ENCODE data around the gene ATXN1. TPM values are rescaled to one million over a fixed set of nuclear protein-coding genes. Genes with fewer than 3 reads are reported as not detected.

ATXN1 gene
- total RNA-seq, 1 donor from 2014 or later = 99.2 TPM

GRCh38 chr6:16749516-16750485 lies 11.5 kb downstream of the ATXN1 start:
- intact Hi-C loops (cut with micrococcal nuclease) = no loop called here

- intact Hi-C loops (cut with micrococcal nuclease) = no loop called here
Observed at GRCh38 chr6:16748025-16748319, 13.3 kb downstream of the ATXN1 start.

DNA sequence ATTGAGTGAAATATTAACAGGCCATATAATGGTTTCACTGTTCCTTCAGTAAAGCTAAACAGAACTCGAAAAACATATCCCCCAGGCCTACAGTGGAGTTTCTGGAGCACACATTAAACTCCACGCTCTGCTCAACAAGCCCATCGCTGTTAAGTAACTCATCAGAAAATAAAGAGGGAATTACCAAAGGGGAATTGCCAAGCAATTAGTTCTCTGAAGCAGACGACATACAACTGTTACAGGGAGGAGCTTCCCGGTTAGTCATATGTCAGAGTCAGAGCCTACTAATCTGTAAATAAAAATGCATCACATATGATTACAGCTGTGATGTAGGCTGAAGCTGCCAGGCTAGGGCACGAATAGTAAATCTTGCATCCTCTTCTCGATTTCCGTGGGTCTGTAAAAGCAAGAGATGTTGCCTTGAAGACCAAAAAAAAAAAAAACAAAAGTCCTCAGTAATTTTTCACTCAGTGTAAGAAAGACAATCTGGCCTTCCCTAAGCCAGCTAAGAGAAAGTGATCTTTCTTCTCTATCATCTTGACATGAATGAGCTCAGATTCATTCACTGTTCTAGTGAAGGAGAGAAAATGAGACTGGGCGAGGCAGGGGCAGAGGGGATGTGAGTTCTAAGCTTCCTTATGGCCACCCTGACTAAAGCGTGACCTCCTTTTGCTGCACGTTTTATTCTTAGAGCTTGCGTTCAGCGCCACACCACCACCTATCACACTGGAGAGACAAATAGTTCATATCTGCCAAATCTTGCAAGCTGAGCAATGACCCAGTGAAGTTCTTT lies 13.8 kb downstream of the ATXN1 start:
- intact Hi-C loops (cut with micrococcal nuclease) = no loop called here

DNA sequence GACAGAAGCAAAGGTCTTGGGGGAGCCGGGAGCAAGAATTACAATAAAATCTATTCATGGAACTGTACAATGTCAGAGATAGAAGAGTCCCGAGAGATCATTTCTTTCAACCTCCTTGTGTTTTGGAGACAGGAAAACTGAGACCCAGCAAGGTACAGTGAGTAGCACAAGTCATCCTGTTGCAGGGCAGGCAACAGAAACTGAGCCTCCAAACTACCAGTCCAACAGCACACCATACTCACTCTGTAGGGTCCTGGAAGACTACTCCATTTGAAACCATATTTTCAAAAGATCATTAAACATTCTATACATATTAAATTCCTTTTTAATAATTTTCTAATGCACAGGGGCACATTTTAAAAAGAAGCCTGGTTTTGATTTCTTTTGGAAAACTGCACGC lies 14.4 kb downstream of the ATXN1 start:
- intact Hi-C loops (cut with micrococcal nuclease) = no loop called here

DNA sequence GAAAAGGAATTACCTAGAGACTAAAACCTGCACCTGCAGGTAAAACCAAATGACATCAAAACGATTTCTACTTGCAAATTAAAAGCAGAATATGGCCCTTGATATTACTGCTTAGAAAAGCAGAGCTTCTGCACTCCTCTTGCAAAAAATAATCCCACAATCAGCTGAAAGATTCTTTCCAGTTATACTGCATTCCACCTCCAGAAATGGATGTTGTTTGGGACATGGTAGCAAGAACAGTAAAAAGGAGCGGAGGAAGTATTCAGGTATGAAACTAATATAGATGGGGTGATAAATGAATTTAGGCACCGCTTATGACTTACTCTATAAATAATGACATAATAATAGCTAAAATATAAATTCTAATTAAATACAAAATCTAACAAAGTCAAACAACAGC lies 14.9 kb downstream of the ATXN1 start:
- intact Hi-C loops (cut with micrococcal nuclease) = no loop called here

- intact Hi-C loops (cut with micrococcal nuclease) = no loop called here
Observed at GRCh38 chr6:16743664-16744210, 17.5 kb downstream of the ATXN1 start.

GRCh38 chr6:16742116-16742515 lies 19.1 kb downstream of the ATXN1 start:
- intact Hi-C loops (cut with micrococcal nuclease) = no loop called here

DNA sequence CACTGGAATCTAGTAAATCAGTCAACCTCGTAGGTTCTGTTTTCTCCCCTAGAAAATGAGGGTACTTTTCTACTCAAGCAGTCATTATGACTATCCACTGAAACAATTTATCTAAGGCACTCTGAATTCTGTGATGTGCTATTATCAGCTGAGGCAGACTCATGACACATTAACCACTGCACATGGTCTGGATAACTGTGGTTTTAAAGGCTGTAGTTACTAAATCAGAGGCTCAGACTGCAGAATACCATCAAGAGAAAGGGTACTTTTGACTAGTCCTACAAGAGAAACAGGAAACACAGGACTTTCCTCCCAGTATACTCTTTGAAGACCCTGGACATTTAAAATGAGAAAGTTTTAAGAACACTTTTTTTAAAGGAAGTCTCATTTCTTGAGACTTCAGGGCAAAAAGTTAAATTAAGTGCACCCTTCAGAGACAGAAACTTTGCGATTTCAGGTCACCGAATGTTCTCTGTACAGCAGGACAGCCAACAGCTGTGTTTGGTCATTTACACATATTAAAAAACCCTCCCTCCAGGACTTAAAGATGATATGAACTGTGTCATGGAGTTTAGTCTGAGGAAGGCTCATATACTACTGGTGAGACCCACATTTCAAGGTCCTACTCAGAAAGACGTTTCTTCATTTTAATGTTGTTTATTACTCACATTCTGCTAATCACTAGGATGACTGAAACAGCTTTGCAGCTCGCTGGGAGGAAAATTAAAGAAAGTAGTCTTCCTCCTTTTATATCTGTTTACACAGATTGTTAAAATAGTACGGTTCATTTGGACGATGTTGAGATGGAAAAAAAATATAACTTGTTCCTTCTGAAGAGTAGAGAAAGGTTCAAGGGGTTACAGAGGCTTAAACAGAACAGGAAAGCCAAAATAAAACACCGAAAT lies 19.9 kb downstream of the ATXN1 start:
- intact Hi-C loops (cut with micrococcal nuclease) = no loop called here

DNA sequence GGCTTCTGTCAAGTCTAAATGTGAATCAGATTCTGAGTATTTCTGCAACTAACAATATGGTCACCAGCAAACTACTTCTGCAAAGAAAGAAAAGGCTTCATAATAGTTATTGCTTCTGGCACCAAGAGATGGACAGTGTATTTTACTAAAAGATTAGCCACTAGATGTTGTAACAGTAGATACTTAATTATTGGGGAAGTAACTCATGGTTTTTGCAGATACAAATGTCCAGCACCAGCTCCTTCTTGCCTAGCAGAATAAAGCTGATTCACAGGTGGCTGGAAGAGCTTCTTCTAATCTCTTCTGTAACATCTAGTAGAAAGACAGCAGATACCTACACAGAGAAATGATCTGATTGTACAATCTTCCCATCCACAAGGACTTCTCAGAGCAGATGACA lies 21.2 kb downstream of the ATXN1 start:
- intact Hi-C loops (cut with micrococcal nuclease) = no loop called here

GRCh38 chr6:16739329-16739801 lies 21.9 kb downstream of the ATXN1 start:
- intact Hi-C loops (cut with micrococcal nuclease) = no loop called here

DNA sequence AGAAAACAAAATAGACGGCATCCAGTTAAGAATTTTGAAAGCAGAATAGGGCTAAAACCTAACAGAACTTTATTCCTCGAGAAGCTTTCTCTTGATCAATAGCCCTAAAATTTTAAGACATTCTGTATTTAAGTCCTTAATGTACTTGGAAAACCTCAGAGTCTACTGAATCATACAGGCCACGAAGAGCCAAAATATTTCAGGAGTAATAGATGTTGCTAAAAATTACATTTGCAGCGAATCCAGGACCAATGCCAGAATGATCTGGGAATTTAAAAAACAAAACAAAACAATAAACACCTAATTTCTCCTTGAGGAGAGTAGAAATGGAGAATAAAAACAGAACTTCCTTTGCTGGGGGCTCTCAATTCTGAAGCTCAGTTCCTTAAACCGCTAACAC lies 23.3 kb downstream of the ATXN1 start:
- intact Hi-C loops (cut with micrococcal nuclease) = no loop called here

DNA sequence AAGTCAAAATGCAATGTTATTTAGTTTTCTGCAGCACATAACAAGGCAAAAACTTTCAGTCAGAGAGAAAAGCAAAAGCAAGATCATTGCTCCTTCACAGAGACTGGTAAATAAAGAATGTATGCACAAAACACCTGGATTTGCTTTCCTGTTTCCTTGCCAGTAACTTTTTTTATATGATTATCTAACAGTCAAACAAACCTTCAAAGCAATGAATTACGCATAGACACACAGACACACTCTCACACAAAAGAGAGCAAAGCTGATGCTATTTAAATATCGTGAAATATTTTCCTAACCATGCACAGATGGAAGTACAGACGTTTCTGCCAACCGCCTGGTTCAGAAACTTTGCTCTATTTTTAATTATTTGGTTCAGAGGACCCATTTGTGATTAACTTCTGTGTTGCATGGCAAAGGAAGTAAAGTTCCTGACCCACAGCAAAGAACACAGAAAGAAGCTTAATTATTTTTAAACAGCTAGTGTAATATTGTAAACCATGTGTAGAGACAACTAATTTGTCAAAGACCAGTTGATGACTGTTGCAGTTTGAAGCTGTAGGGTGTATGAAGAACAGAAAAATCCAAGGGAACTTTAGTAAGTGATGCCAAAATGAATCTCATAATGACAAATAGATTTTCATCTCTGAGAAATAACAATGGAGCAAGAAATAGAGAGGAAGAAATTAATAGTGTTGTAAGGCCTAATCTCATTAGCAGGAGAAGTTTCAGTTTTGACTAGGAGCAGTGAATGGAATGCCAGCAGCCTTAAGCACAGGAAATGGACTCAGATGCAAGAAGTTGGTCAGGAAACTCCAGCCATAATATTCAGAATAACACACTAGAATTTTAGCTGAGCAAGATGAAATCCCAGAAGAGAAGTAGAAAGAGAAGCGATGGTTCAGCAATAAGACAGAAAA lies 24.1 kb downstream of the ATXN1 start:
- intact Hi-C loops (cut with micrococcal nuclease) = no loop called here

DNA sequence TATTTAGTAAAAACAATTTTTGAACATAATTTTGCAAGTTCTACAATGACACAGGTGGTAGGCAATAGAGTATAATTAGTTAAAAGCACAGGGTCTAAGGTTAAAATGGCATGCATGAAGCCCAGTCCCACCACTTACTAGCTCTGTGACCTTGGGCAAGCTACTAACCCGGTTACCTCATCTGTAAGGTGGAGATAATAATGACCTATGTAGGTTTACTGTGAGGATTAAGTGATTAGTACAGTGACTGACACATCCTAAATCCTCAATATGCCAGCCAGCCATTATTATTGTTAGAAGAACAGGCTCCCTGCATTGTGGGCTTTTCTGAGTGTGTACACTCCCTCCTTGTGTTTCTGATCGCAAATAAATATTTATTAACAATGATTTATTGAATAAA lies 26.2 kb downstream of the ATXN1 start:
- intact Hi-C loops (cut with micrococcal nuclease) = no loop called here

GRCh38 chr6:16733085-16733484 lies 28.2 kb downstream of the ATXN1 start:
- intact Hi-C loops (cut with micrococcal nuclease) = no loop called here

DNA sequence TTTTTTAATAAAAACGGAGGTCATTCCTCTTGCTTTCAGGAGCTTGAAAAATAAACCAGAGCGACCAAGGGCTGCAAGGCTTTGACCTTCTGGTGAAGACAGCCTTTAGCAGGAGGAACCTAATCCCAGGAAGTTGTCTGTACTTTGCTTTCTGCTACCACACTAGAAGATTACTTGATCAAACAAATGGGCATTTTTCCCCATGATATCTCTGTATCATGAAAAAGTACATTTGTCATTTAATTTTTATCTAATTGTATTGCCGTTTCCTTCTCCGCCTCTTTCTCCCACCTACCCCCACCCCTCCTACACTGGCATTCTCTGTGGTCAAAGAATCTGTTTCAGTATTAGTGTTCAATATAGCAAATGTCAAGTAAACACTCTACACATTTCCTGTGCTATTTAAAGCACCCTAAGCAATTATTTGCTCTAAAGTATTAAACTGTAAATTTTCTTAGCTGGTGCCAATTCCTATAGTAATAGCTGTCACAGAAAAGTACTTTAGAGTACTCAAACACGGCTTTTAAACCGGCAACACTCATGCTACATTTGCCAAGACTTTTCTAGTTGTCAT lies 29.7 kb downstream of the ATXN1 start:
- intact Hi-C loops (cut with micrococcal nuclease) = loop anchor here (1.0 to 2.0 kb wide), 6 partner anchors 19 to 79 kb away; partner anchors contain the start of gene ATXN1

DNA sequence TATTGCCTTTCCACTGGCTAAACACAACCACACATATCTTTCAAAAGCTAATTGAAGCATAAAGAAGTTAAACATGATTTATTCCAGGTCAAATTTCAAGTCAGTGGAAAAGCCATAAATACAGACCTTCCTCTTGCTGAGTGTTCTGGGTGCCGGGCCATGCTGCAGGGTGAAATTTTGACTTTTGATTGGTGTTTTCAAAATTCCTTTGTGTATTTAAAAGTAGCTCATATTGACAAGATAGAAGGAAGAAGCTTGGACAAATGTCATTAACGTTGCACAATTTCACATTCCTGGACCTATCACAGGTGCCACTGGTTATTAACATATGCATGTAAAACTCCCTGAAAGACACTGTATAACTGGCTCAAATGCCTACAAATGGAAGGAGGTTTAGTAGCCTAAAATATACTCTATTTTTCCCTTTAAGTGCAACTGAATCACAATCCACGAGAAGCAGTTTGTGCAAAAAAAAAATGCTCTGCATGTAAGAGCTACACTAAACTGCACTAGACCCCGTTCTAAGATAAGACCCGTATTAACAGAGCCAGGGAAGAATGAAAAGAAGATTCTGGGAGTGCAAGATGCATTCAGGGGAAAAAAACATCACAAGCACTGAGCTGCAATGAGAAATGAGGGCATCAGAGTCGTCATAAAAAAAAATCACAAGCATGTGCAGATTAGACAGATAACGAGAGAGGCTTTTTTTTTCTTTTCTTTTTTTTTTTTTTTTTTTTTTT lies 30.4 kb downstream of the ATXN1 start:
- intact Hi-C loops (cut with micrococcal nuclease) = loop anchor here (1.0 to 2.0 kb wide), 6 partner anchors 19 to 79 kb away; partner anchors contain the start of gene ATXN1

- intact Hi-C loops (cut with micrococcal nuclease) = loop anchor here (2.0 kb wide), 2 partner anchors 25 to 39 kb away; no protein-coding TSS in a partner anchor
Observed at GRCh38 chr6:16729744-16730143, 31.5 kb downstream of the ATXN1 start.

- intact Hi-C loops (cut with micrococcal nuclease) = no loop called here
Observed at GRCh38 chr6:16729183-16729691, 32.0 kb downstream of the ATXN1 start.
